GM18520 (cell line): ENCODE data around the gene SRD5A1.
A peak's percentile ranks its signal among the peaks of the same experiment; 100 is the strongest.

Experiments
- ATAC-seq: cut with Tn5 transposase; IDR thresholded peaks from one replicate; pipeline ENCODE4 v1.9.1; 2021; ENCODE audit not compliant: unreplicated experiment

The SRD5A1 gene

GRCh38 chr5:6711409-6712141 is 78.3 kb downstream of the SRD5A1 start:
- ATAC-seq: no peak

GRCh38 chr5:6712142-6712576 is 78.9 kb downstream of the SRD5A1 start:
- ATAC-seq: no peak

- ATAC-seq: peak; percentile 45
Measured at GRCh38 chr5:6712577-6713273, 79.5 kb downstream of the SRD5A1 start.

- ATAC-seq: peak; percentile 8
Measured at GRCh38 chr5:6713274-6714225, 80.3 kb downstream of the SRD5A1 start, which contains the start of gene TENT4A. TENT4A (plus strand) TSS chr5:6713432; CDS start chr5:6713984, 552 bp downstream.

GRCh38 chr5:6714226-6715041 is 81.2 kb downstream of the SRD5A1 start:
- ATAC-seq: no peak

- no peak for ATAC-seq
Measured at GRCh38 chr5:6715271-6715670, 82.0 kb downstream of the SRD5A1 start.

GRCh38 chr5:6715758-6716628 is 82.8 kb downstream of the SRD5A1 start:
- no peak for ATAC-seq

- ATAC-seq: no peak
Measured at GRCh38 chr5:6716629-6717149, 83.4 kb downstream of the SRD5A1 start.

- ATAC-seq: no peak
Measured at GRCh38 chr5:6717247-6717646, 84.0 kb downstream of the SRD5A1 start.

- ATAC-seq: no peak
Measured at GRCh38 chr5:6717687-6718086, 84.4 kb downstream of the SRD5A1 start.

GRCh38 chr5:6718161-6718681 is 85.0 kb downstream of the SRD5A1 start:
- no peak for ATAC-seq

- ATAC-seq: no peak
Measured at GRCh38 chr5:6718718-6719117, 85.5 kb downstream of the SRD5A1 start.

GRCh38 chr5:6719417-6719816 is 86.2 kb downstream of the SRD5A1 start:
- no peak for ATAC-seq

GRCh38 chr5:6719896-6720560 is 86.8 kb downstream of the SRD5A1 start:
- ATAC-seq: no peak

- no peak for ATAC-seq
Measured at GRCh38 chr5:6720561-6720921, 87.3 kb downstream of the SRD5A1 start.

GRCh38 chr5:6721442-6721841 is 88.2 kb downstream of the SRD5A1 start:
- ATAC-seq: no peak

- ATAC-seq: no peak
Measured at GRCh38 chr5:6722015-6722414, 88.8 kb downstream of the SRD5A1 start.

GRCh38 chr5:6723122-6723815 is 90.0 kb downstream of the SRD5A1 start:
- ATAC-seq: no peak
